HL-60 (cell line): Measurements from ENCODE around the gene FBXO24.
"Not testable (repeated sequence)": the region's sequence is repeated elsewhere in the genome, so short reads cannot be mapped to it uniquely, and the experiment has no call there.

Source experiments
- DNase-seq, 2 experiments: peaks; one replicate each; pipeline ENCODE4 v3.0.0-alpha.2; 2010 to 2020; ENCODE audit warnings: low read depth in 1 of 2, low spot score in 1 of 2
- H3K27ac ChIP-seq: fragments of 250-450 bp; sonication (Bioruptor Pico); replicated peaks from 2 replicates; pipeline ENCODE4 v1.5.1; 2020; ENCODE audit warnings: mild to moderate bottlenecking, moderate library complexity
- H3K27me3 ChIP-seq: fragments of 250-450 bp; sonication (Bioruptor Pico); 2 replicates; pipeline ENCODE4 v1.5.1; 2021; ENCODE audit warnings: mild to moderate bottlenecking, moderate library complexity; ENCODE audit not compliant: insufficient read depth, poor library complexity, severe bottlenecking
- H3K4me3 ChIP-seq: replicated peaks from 2 replicates; pipeline ENCODE4 v1.5.1; 2011; ENCODE audit warnings: mild to moderate bottlenecking, control low read depth, low read length; ENCODE audit not compliant: insufficient read depth
- CTCF ChIP-seq: IDR thresholded peaks from one replicate; pipeline ENCODE4 v1.5.1; 2011; ENCODE audit warnings: low read length, control low read depth, inconsistent platforms; ENCODE audit not compliant: insufficient read depth
- GABPA ChIP-seq: IDR thresholded peaks from 2 replicates; pipeline ENCODE4 v1.6.1; 2012; ENCODE audit warnings: low read depth
- POLR2AphosphoS5 ChIP-seq: IDR thresholded peaks from 2 replicates; pipeline ENCODE4 v1.6.1; 2012; ENCODE audit warnings: low read depth
- SPI1 ChIP-seq: IDR thresholded peaks from 2 replicates; pipeline ENCODE4 v1.6.1; 2012; ENCODE audit warnings: low read depth, mild to moderate bottlenecking, borderline replicate concordance
- TF ChIP-seq, protein P1 (sequence below): IDR thresholded peaks from 2 replicates; pipeline ENCODE4 v1.6.1; 2012; ENCODE audit warnings: low read depth; ENCODE audit not compliant: insufficient replicate concordance

Gene FBXO24

GRCh38 chr7:100563809-100564400 is 22.2 kb upstream of the FBXO24 start:
- Histone ChIP-seq H3K4me3 (no peak overlapping the region), H3K27ac (no peak overlapping the region), H3K27me3 (no peaks in the 10 kb centered on the region)
- DNase-seq: peak; percentile 68 to 77
- no peak for TF ChIP-seq SPI1
- TF ChIP-seq POLR2AphosphoS5: no peak
- no peak for TF ChIP-seq GABPA
- peak; percentile 95 for TF ChIP-seq CTCF

- DNase-seq, H3K4me3 ChIP-seq, H3K27ac ChIP-seq, H3K27me3 ChIP-seq: not testable (repeated sequence)
Measured at GRCh38 chr7:100564405-100564804, 21.7 kb upstream of the FBXO24 start.

- DNase-seq: no peak
- Histone ChIP-seq H3K27ac (no peak overlapping the region), H3K27me3 (no peaks in the 10 kb centered on the region), H3K4me3 (no peak overlapping the region)
- TF ChIP-seq SPI1: no peak
- no peak for TF ChIP-seq GABPA
- no peak for TF ChIP-seq CTCF
- no peak for TF ChIP-seq POLR2AphosphoS5
- TF ChIP-seq, protein P1, sequence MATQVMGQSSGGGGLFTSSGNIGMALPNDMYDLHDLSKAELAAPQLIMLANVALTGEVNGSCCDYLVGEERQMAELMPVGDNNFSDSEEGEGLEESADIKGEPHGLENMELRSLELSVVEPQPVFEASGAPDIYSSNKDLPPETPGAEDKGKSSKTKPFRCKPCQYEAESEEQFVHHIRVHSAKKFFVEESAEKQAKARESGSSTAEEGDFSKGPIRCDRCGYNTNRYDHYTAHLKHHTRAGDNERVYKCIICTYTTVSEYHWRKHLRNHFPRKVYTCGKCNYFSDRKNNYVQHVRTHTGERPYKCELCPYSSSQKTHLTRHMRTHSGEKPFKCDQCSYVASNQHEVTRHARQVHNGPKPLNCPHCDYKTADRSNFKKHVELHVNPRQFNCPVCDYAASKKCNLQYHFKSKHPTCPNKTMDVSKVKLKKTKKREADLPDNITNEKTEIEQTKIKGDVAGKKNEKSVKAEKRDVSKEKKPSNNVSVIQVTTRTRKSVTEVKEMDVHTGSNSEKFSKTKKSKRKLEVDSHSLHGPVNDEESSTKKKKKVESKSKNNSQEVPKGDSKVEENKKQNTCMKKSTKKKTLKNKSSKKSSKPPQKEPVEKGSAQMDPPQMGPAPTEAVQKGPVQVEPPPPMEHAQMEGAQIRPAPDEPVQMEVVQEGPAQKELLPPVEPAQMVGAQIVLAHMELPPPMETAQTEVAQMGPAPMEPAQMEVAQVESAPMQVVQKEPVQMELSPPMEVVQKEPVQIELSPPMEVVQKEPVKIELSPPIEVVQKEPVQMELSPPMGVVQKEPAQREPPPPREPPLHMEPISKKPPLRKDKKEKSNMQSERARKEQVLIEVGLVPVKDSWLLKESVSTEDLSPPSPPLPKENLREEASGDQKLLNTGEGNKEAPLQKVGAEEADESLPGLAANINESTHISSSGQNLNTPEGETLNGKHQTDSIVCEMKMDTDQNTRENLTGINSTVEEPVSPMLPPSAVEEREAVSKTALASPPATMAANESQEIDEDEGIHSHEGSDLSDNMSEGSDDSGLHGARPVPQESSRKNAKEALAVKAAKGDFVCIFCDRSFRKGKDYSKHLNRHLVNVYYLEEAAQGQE: no peak
Measured at GRCh38 chr7:100565133-100565571, 21.0 kb upstream of the FBXO24 start.

DNA sequence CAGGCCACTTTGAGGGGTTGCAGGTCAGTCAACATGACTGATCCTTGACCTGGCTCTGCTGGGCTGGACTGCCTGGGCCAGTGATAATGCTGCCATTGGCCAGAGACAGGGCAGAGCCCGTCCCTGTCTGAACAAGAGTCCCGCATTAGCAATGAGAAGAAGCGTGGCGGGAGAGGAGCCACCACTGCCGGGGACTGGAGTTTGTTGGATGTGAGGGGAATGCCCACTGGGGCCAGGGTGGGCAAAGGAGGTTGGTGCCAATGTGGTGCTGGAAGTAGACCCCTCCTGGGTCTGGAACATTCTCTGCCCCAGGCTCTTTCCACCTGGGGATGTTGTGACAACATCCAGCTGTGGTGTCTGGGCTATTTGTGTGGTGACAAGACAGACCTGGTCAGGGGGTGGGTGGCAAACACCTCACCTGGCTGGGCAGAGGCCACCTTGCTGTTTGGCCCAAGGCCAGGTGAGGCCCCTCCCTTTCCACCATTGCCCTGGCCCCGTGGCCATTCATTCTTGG is 20.1 kb upstream of the FBXO24 start:
- H3K4me3 ChIP-seq: no peak overlapping the region
- H3K27ac ChIP-seq: no peak overlapping the region
- TF ChIP-seq GABPA (no peak), SPI1 (no peak), CTCF (no peak), POLR2AphosphoS5 (no peak)
- TF ChIP-seq, protein P1: no peak
- peaks cover 3% of the 10 kb centered on the region for H3K27me3 ChIP-seq
- DNase-seq: no peak
